ENCODE results near the gene CRIP3. TPM values are rescaled to one million over a fixed set of nuclear protein-coding genes. Genes with fewer than 3 reads are reported as not detected.

The CRIP3 gene
- total RNA-seq, 1 experiment from 2014 or later, result not detected

DNA sequence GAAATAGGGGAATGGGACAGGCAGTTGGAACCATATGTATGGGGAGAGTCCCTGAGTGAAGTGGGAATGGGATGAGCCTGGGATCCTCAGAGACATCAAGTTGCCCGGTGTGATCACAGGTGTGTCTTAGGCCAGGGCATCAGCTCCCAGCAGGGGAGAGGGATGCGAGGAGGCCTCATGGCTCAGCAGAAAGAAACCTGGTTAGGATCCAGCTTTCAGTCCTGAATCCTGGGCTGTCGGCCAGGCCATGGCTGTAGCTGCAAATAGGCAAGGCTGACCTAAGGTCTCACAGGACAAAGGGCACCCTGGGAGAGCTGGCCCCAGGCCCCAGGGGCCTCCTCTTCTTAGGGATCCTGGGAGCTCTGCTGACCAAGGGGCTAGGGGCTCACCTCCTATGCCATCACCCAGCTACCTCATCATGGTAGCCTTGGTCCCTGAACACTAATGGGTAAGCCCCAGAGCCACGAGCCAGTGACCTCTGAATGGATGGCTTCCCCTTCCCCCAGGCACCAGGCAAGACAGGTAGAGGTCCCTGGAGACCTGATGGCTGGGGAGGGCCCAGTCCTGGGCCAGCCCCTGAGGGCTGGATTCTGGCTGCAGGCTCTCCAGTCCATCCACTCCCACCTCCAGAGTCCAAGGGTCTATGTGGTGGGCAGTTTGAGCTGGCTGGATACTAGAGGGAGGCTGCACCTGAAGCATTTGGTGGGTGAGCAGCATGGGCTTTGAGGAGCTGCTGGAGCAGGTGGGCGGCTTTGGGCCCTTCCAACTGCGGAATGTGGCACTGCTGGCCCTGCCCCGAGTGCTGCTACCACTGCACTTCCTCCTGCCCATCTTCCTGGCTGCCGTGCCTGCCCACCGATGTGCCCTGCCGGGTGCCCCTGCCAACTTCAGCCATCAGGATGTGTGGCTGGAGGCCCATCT, 10.7 kb downstream of the CRIP3 start, which contains the start of gene SLC22A7:
Gene SLC22A7 (plus strand): TSS at position 617 of the 921 bp plus-strand sequence. CDS start 99 bp downstream, at position 716.
- DNase-seq, result no peak
- Mint-ChIP-seq H3K9me3 (ENCODE audit: unreplicated experiment) (no peaks in the 10 kb centered on the region), H3K4me1 (ENCODE audit: low read depth, unreplicated experiment) (no peaks in the 10 kb centered on the region), H3K36me3 (ENCODE audit: insufficient read depth, unreplicated experiment) (no peaks in the 10 kb centered on the region), H3K27ac (ENCODE audit: unreplicated experiment) (no peak within 1 kb of the TSS), H3K27me3 (ENCODE audit: insufficient read depth, unreplicated experiment) (no peaks in the 10 kb centered on the region), H3K4me3 (ENCODE audit: unreplicated experiment) (no peak within 1 kb of the TSS)
- H3K9me3 ChIP-seq, result no peaks in the 10 kb centered on the region
- no peaks in the 10 kb centered on the region for H3K36me3 ChIP-seq (ENCODE audit: control insufficient read depth, insufficient read depth, low read length)
- no peak within 1 kb of the TSS for H3K4me3 ChIP-seq (ENCODE audit: low read depth, low read length)
- CTCF ChIA-PET, result no interaction called here
- TF ChIP-seq, protein P1, sequence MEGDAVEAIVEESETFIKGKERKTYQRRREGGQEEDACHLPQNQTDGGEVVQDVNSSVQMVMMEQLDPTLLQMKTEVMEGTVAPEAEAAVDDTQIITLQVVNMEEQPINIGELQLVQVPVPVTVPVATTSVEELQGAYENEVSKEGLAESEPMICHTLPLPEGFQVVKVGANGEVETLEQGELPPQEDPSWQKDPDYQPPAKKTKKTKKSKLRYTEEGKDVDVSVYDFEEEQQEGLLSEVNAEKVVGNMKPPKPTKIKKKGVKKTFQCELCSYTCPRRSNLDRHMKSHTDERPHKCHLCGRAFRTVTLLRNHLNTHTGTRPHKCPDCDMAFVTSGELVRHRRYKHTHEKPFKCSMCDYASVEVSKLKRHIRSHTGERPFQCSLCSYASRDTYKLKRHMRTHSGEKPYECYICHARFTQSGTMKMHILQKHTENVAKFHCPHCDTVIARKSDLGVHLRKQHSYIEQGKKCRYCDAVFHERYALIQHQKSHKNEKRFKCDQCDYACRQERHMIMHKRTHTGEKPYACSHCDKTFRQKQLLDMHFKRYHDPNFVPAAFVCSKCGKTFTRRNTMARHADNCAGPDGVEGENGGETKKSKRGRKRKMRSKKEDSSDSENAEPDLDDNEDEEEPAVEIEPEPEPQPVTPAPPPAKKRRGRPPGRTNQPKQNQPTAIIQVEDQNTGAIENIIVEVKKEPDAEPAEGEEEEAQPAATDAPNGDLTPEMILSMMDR (IDR thresholded peaks at IDR 0.05; ENCODE audit: insufficient read depth in 1 of 2, low read depth in 1 of 2, low read length in 1 of 2, severe bottlenecking in 1 of 2, unreplicated experiment in 1 of 2), result no peak
- no peaks in the 10 kb centered on the region for H3K27me3 ChIP-seq (replicated peaks; ENCODE audit: control insufficient read depth, insufficient read depth, low read length)
- intact Hi-C loops (cut with micrococcal nuclease; ENCODE audit: unreplicated experiment), result no loop called here
- POLR2A ChIA-PET, result interaction anchor here (0.7 kb wide), 1 partner anchor 18 kb away, joined by 7 read pairs; no protein-coding TSS in a partner anchor
- H3K4me1 ChIP-seq, result no peaks in the 10 kb centered on the region
- no TSS peak for BruUV-seq (replicated peaks)

DNA sequence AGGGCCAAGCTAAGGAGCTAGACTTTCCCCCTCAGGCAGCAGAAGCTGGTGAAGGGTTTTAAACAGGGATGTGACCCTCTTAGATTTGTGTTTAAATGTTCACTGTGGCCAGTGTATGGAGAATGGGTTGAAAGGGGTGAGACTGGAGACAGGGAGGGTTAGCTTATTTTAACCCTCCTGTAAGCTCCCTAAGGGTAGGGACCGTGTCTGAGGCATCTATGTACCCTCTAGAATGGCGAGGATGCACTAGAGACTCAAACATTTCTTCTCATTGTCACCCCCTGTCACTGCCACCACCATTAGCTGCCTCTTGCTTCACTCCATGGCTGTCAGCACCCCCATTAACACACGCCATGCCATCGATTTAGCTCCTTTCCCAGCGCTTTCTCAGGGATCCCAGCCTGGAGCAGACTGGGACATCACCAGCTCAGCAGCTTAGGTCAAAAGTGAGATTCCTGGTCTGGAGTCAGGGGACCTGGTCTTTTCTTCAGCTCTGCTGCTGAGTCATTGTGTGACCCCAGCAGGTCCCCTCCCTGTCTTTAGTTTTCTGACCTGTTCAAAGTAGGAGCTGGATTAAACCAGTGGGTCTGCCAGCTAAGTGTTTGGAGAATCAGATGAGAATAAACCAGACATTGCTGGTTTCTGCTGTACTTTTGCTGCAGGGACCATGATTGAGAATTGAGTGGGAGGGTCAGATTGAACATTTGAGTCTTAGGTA, 11.7 kb downstream of the CRIP3 start:
- ChIA-PET CTCF (no interaction called here), POLR2A (no interaction called here)
- no TSS peak for BruUV-seq (replicated peaks)
- H3K4me1 ChIP-seq, result no peaks in the 10 kb centered on the region
- intact Hi-C loops (cut with micrococcal nuclease; ENCODE audit: unreplicated experiment), result no loop called here
- no peaks in the 10 kb centered on the region for H3K27me3 Mint-ChIP-seq (ENCODE audit: insufficient read depth, unreplicated experiment)
- H3K9me3 Mint-ChIP-seq (ENCODE audit: unreplicated experiment), result no peaks in the 10 kb centered on the region
- H3K4me3 ChIP-seq (ENCODE audit: low read depth, low read length), result no peak overlapping the region
- no peaks in the 10 kb centered on the region for H3K36me3 Mint-ChIP-seq (ENCODE audit: insufficient read depth, unreplicated experiment)
- no peaks in the 10 kb centered on the region for H3K4me1 Mint-ChIP-seq (ENCODE audit: low read depth, unreplicated experiment)
- H3K27ac Mint-ChIP-seq (ENCODE audit: unreplicated experiment), result no peak overlapping the region
- H3K4me3 Mint-ChIP-seq (ENCODE audit: unreplicated experiment), result no peak overlapping the region
- no peak for DNase-seq
- no peaks in the 10 kb centered on the region for H3K36me3 ChIP-seq (ENCODE audit: control insufficient read depth, insufficient read depth, low read length)
- TF ChIP-seq, protein P1 (IDR thresholded peaks at IDR 0.05; ENCODE audit: insufficient read depth in 1 of 2, low read depth in 1 of 2, low read length in 1 of 2, severe bottlenecking in 1 of 2, unreplicated experiment in 1 of 2), result no peak
- no peaks in the 10 kb centered on the region for H3K9me3 ChIP-seq
- no peaks in the 10 kb centered on the region for H3K27me3 ChIP-seq (replicated peaks; ENCODE audit: control insufficient read depth, insufficient read depth, low read length)

DNA sequence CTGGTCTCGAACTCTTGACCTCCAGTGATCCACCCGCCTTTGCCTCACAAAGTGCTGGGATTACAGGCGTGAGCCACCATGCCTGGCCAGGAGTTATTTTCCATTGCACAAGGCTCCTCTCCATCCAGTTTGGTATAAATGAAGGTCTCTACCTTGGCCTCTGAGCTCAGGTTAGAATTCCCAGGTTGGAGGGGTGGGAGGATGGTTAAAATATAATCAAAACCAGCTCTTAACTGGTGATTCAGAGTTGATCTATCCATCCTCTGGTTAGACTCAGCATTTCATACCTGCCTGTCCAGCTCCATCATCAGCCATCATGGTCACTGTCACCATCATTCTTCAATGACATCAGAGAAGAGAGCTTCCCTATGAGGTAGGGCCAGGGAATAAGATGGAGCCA, 13.2 kb downstream of the CRIP3 start:
- H3K36me3 ChIP-seq (ENCODE audit: control insufficient read depth, insufficient read depth, low read length), result no peaks in the 10 kb centered on the region
- ChIA-PET POLR2A (no interaction called here), CTCF (no interaction called here)
- BruUV-seq (replicated peaks), result no TSS peak
- no peak overlapping the region for H3K4me3 Mint-ChIP-seq (ENCODE audit: unreplicated experiment)
- H3K27me3 Mint-ChIP-seq (ENCODE audit: insufficient read depth, unreplicated experiment), result no peaks in the 10 kb centered on the region
- H3K4me3 ChIP-seq (ENCODE audit: low read depth, low read length), result no peak overlapping the region
- no peaks in the 10 kb centered on the region for H3K4me1 ChIP-seq
- no peak overlapping the region for H3K27ac Mint-ChIP-seq (ENCODE audit: unreplicated experiment)
- TF ChIP-seq, protein P1 (IDR thresholded peaks at IDR 0.05; ENCODE audit: insufficient read depth in 1 of 2, low read depth in 1 of 2, low read length in 1 of 2, severe bottlenecking in 1 of 2, unreplicated experiment in 1 of 2), result no peak
- DNase-seq, result no peak
- no peaks in the 10 kb centered on the region for H3K27me3 ChIP-seq (replicated peaks; ENCODE audit: control insufficient read depth, insufficient read depth, low read length)
- intact Hi-C loops (cut with micrococcal nuclease; ENCODE audit: unreplicated experiment), result no loop called here
- H3K9me3 Mint-ChIP-seq (ENCODE audit: unreplicated experiment), result no peaks in the 10 kb centered on the region
- H3K9me3 ChIP-seq, result no peaks in the 10 kb centered on the region
- no peaks in the 10 kb centered on the region for H3K36me3 Mint-ChIP-seq (ENCODE audit: insufficient read depth, unreplicated experiment)
- no peaks in the 10 kb centered on the region for H3K4me1 Mint-ChIP-seq (ENCODE audit: low read depth, unreplicated experiment)

Data from Caco-2 (cell line).